ENCODE measurements around the gene ONECUT1. TPM values are rescaled to one million over a fixed set of nuclear protein-coding genes. Genes with fewer than 3 reads are reported as not detected.

The ONECUT1 gene
- total and polyA plus RNA-seq, 2 donors (not counting 3 experiments of a cell fraction or from before 2014, with no cell fraction given) = not detected

- ChIA-PET CTCF (interaction anchor here (1.4 kb wide), 1 partner anchor 11 kb away, joined by 4 read pairs; no protein-coding TSS in a partner anchor), POLR2A (no interaction called here)
- H3K4me1 ChIP-seq (ENCODE audit: control insufficient read depth, extremely low read depth, insufficient read depth, low read length) = no peaks in the 10 kb centered on the region
- H4K20me1 ChIP-seq (replicated peaks; ENCODE audit: control insufficient read depth, extremely low read depth, insufficient read depth, low read length) = no peaks in the 10 kb centered on the region
- no peaks in the 10 kb centered on the region for H3K79me2 ChIP-seq (ENCODE audit: control insufficient read depth, insufficient read depth, low read length)
- FAIRE-seq = no peak
- H3K4me2 ChIP-seq (ENCODE audit: insufficient read depth, low read length) = no peak overlapping the region
- no peaks in the 10 kb centered on the region for H3K9me3 ChIP-seq (replicated peaks; ENCODE audit: control insufficient read depth, insufficient read depth, low read length)
- DNase-seq (ENCODE audit: low read depth, low spot score) = no peak
- H2AFZ ChIP-seq (ENCODE audit: low read depth, low read length) = no peak overlapping the region
- H3K4me3 ChIP-seq (replicated peaks in 1 of 3; ENCODE audit: insufficient read depth in 1 of 3, low read depth in 1 of 3, low read length in 3 of 3) = no peak overlapping the region
- H3K27ac ChIP-seq (ENCODE audit: insufficient read depth, low read depth, low read length) = no peak overlapping the region
- H3K9ac ChIP-seq (replicated peaks; ENCODE audit: extremely low read depth, insufficient read depth, low read length) = no peak overlapping the region
- TF ChIP-seq MYC (IDR thresholded peaks at IDR 0.05; ENCODE audit: low read depth, low read length) (no peak), POLR2A (IDR thresholded peaks at IDR 0.05; ENCODE audit: low read depth, low read length) (no peak), JUN (IDR thresholded peaks at IDR 0.05; ENCODE audit: borderline replicate concordance, insufficient read depth, insufficient read length, low read depth) (no peak), MAX (IDR thresholded peaks at IDR 0.05; ENCODE audit: insufficient read depth, insufficient read length) (no peak), POLR2AphosphoS5 (IDR thresholded peaks at IDR 0.05; ENCODE audit: insufficient read depth, low read depth, low read length) (no peak), GATA2 (IDR thresholded peaks at IDR 0.05; ENCODE audit: insufficient read depth, insufficient read length, low read depth, low read length) (no peak), CTCF (IDR thresholded peaks at IDR 0.05; ENCODE audit: extremely low read depth in 1 of 2, insufficient read depth in 1 of 2, low read depth in 1 of 2, low read length in 2 of 2) (no peak), EZH2 (IDR thresholded peaks at IDR 0.05; ENCODE audit: borderline replicate concordance, low read depth, low read length, severe bottlenecking) (no peak), FOS (IDR thresholded peaks at IDR 0.05; ENCODE audit: borderline replicate concordance, insufficient read depth, low read length) (no peak)
- H3K36me3 ChIP-seq (ENCODE audit: control insufficient read depth in 2 of 2, extremely low read depth in 1 of 2, insufficient read depth in 2 of 2, low read length in 2 of 2) = no peaks in the 10 kb centered on the region
- no TSS peak for BruUV-seq (replicated peaks)
- H3K9me1 ChIP-seq (replicated peaks; ENCODE audit: control insufficient read depth, extremely low read depth, insufficient read depth, low read length) = no peaks in the 10 kb centered on the region
- intact Hi-C loops (cut with micrococcal nuclease) (no loop called here), dilution Hi-C loops (cut with MboI; ENCODE audit: extremely low pct_ligation_motif_present, low sequenced_read_pairs) (no loop called here)
- H3K27me3 ChIP-seq (ENCODE audit: control insufficient read depth in 2 of 2, insufficient read depth in 2 of 2, low read length in 2 of 2) = peaks cover 21 to 28% of the 10 kb centered on the region in 2 experiments
Measured at GRCh38 chr15:52772766-52773165, 17.4 kb downstream of the ONECUT1 start.

Data from endothelial cell of umbilical vein (primary cell).